Endothelial cell of umbilical vein (primary cell): ENCODE data around the gene OPRL1.

ENCODE experiments used
- CTCF ChIP-seq, 2 donors: IDR thresholded peaks; 1 replicate in 1 of 2; 2 replicates in 1 of 2; pipeline ENCODE4 v1.5.1; 2011; ENCODE audit warnings: low read length in 2 of 2, mild to moderate bottlenecking in 2 of 2, moderate library complexity in 2 of 2, control low read depth in 1 of 2, inconsistent platforms in 1 of 2, low read depth in 1 of 2; ENCODE audit not compliant: insufficient read depth in 1 of 2; ENCODE audit errors: extremely low read depth in 1 of 2
- EZH2 ChIP-seq: IDR thresholded peaks from 2 replicates; pipeline ENCODE4 v1.6.1; 2012; ENCODE audit warnings: borderline replicate concordance, low read depth, mild to moderate bottlenecking, moderate library complexity, low read length, inconsistent platforms; ENCODE audit not compliant: severe bottlenecking
- GATA2 ChIP-seq: IDR thresholded peaks from 2 replicates; pipeline ENCODE4 v1.7.0; 2011; ENCODE audit warnings: low read depth, mild to moderate bottlenecking, moderate library complexity, mixed read lengths, low read length; ENCODE audit not compliant: insufficient read length, insufficient read depth
- POLR2A ChIP-seq: IDR thresholded peaks from 2 replicates; pipeline ENCODE4 v1.6.1; 2012; ENCODE audit warnings: low read depth, mild to moderate bottlenecking, control low read depth, low read length

- TF ChIP-seq CTCF (IDR thresholded peaks at IDR 0.05; ENCODE audit: extremely low read depth in 1 of 2, insufficient read depth in 1 of 2, low read depth in 1 of 2, low read length in 2 of 2): no peak
- TF ChIP-seq POLR2A: no peak
- TF ChIP-seq EZH2: no peak
- TF ChIP-seq GATA2: no peak
Observed at GRCh38 chr20:64080813-64081623, 1.1 kb downstream of the OPRL1 start.
